Lower leg skin (tissue), 4 donors: ENCODE results near the gene BCL2. TPM values are rescaled to one million over a fixed set of nuclear protein-coding genes. Genes with fewer than 3 reads are reported as not detected.

Experiments used
- DNase-seq, 2 donors: peaks; one replicate each; pipeline ENCODE4 v3.0.0-alpha.2; 2019; ENCODE audit warnings: low spot score in 2 of 2
- H3K4me3 ChIP-seq: fragments of 200-600 bp; sonication (generic); 2 replicates; pipeline ENCODE4 v1.5.1; 2017; ENCODE audit warnings: mild to moderate bottlenecking, low read depth; ENCODE audit not compliant: poor library complexity, severe bottlenecking
- CTCF ChIP-seq, 3 donors: fragments of 450-650 bp; IDR thresholded peaks; one replicate each; pipeline ENCODE4 v1.5.1; 2016; ENCODE audit warnings: antibody characterized with exemption in 3 of 3, mild to moderate bottlenecking in 3 of 3, moderate library complexity in 2 of 3
- POLR2A ChIP-seq, 2 donors: fragments of 450-650 bp; IDR thresholded peaks; one replicate each; pipeline ENCODE4 v1.6.1; 2016 to 2017; ENCODE audit warnings: antibody characterized with exemption in 2 of 2, mild to moderate bottlenecking in 1 of 2, moderate library complexity in 1 of 2
- WGBS, 2 donors: methylation state at CpG; one replicate each; pipeline ENCODE4 v1.1.5; 2018; 5-methylcytosine and 5-hydroxymethylcytosine counted together
- intact Hi-C: fragments of 100-400 bp; cut with DNase I; formaldehyde crosslinking; loops from one replicate; pipeline ENCODE4 v1.15.0; 2023; ENCODE audit warnings: low total_unique reads
- total RNA-seq, 4 donors: library from RNA; depleted of rRNA; stranded (reverse); fragments of >200 nt; gene quantifications; one replicate each; pipeline ENCODE4 v1.1.0, GENCODE V29; 2016

Gene BCL2
- total RNA-seq, 4 donors from 2014 or later: 12.8 to 21.7 (median 18.2) TPM

DNA sequence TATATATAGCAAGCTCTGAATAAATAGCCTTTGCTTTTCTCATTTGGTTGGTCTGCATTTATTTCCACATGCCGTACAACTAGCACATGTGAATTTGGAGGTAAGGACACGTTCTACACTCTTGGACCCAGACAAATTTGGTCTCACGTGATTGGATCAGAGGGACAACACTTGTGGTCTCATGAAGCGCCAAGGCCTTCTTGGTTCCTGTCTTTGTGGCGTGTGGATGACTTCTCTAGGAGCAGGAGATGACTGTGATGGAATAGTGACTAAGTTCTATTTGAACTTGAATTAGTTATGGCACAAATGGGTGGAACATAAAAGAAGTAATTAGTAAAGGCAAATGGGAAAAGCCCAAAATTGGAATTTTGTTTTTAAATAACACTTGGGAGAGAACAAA, 206.9 kb downstream of the BCL2 start:
- WGBS, 2 donors: 84 to 91% methylated on average over 5 of the region's 5 CpGs
- no peak for TF ChIP-seq CTCF (IDR thresholded peaks at IDR 0.05)
- TF ChIP-seq POLR2A (IDR thresholded peaks at IDR 0.05): no peak
- DNase-seq: no peak
- no peak overlapping the region for H3K4me3 ChIP-seq
- intact Hi-C loops: no loop called here

- peak; percentile 67 to 91 for DNase-seq
- 17 to 33% methylated on average over 4 of the region's 4 CpGs for whole genome bisulfite sequencing, 2 donors
Observed at GRCh38 chr18:63111671-63112402, 207.7 kb downstream of the BCL2 start.

DNA sequence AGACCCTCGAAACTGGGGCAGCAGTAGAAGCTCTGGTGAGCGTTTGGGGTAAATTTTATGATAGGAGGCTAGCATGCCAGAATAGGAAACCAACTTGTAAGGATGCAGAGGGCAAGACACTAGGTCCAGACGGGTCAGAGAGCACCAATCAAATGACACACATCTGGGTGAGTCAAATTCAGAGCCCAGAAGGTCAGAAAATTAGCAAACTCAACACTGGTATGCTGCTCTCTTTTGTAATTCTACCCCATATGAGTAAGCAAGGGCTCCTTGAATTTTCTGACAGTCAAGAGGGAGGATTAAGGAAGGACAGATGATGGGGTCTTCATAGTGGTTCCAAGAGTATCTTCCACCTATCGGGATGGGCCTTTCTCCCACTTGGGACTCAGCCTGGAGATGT, 209.8 kb downstream of the BCL2 start:
- intact Hi-C loops: no loop called here
- DNase-seq: peak in 1 of 2 donors; percentile 9
- TF ChIP-seq CTCF (IDR thresholded peaks at IDR 0.05) (no peak), POLR2A (IDR thresholded peaks at IDR 0.05) (no peak)
- H3K4me3 ChIP-seq: no peak overlapping the region
- 87 to 89% methylated on average over 4 of the region's 4 CpGs for WGBS, 2 donors

More at GRCh38 chr18:63111671-63112402, 207.7 kb downstream of the BCL2 start:
- intact Hi-C loops: no loop called here
- TF ChIP-seq CTCF (IDR thresholded peaks at IDR 0.05) (no peak), POLR2A (IDR thresholded peaks at IDR 0.05) (no peak)
- no peak overlapping the region for H3K4me3 ChIP-seq

DNA sequence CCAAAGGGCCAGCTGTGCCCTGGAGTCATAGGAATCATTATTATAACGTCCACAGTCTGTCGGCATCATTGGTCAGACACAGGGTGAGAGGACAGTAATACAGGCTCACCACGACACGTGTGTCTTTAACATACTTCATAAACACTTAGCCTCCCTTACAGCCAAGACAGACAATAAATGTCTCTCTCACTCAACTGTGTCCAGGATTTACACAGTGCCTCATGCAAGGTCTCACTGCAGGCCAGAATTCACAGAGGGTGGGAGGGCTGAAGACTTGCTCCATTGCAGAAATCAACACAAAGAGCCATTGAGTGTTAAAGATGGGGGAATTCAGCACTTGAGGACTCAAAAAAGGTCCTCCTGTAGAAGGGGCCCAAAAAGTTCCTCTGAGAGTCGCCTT, 210.5 kb downstream of the BCL2 start:
- TF ChIP-seq CTCF (IDR thresholded peaks at IDR 0.05): no peak
- TF ChIP-seq POLR2A (IDR thresholded peaks at IDR 0.05): no peak
- H3K4me3 ChIP-seq: no peak overlapping the region
- 91% methylated on average over 5 of the region's 5 CpGs for WGBS, 2 donors
- peak in 1 of 2 donors; percentile 12 for DNase-seq
- intact Hi-C loops: no loop called here

- intact Hi-C loops: no loop called here
- peak in 1 of 2 donors; percentile 46 for DNase-seq
- WGBS, 2 donors: 91 to 95% methylated on average over 7 of the region's 7 CpGs
- H3K4me3 ChIP-seq: no peak overlapping the region
- no peak for TF ChIP-seq CTCF (IDR thresholded peaks at IDR 0.05)
- no peak for TF ChIP-seq POLR2A (IDR thresholded peaks at IDR 0.05)
Observed at GRCh38 chr18:63107931-63108330, 211.6 kb downstream of the BCL2 start.
